Thyroid gland (tissue), 4 donors: ENCODE measurements around the gene PARD3B.

ENCODE experiments used
- CTCF ChIP-seq, 6 experiments: fragments of 200-600 bp in 3 of 6; fragments of 450-650 bp in 3 of 6; sonication (generic) in 3 of 6; IDR thresholded peaks; one replicate each; pipeline ENCODE4 v1.5.1; 2016 to 2019; ENCODE audit warnings: antibody characterized with exemption in 6 of 6, mild to moderate bottlenecking in 2 of 6, inconsistent platforms in 1 of 6, moderate library complexity in 1 of 6
- POLR2A ChIP-seq, 2 donors: fragments of 450-650 bp; IDR thresholded peaks; one replicate each; pipeline ENCODE4 v1.6.1; 2017; ENCODE audit warnings: antibody characterized with exemption in 2 of 2, mild to moderate bottlenecking in 2 of 2, moderate library complexity in 1 of 2

- TF ChIP-seq CTCF (IDR thresholded peaks at IDR 0.05) (no peak), POLR2A (IDR thresholded peaks at IDR 0.05) (no peak)
Observed at GRCh38 chr2:204634564-204634963, 89.3 kb downstream of the PARD3B start.
